Omental fat pad (tissue), 4 donors: ENCODE results near the gene PSMA5. TPM values are rescaled to one million over a fixed set of nuclear protein-coding genes. Genes with fewer than 3 reads are reported as not detected.
A peak's percentile ranks its signal among the peaks of the same experiment; 100 is the strongest.

Experiments
- ATAC-seq: fragments of 150-250 bp; one replicate; pipeline ENCODE4 v1.9.1; 2016; ENCODE audit warnings: mild to moderate bottlenecking, moderate library complexity; ENCODE audit not compliant: low FRiP score
- DNase-seq: peaks from one replicate; pipeline ENCODE4 v3.0.0-alpha.2; 2019; ENCODE audit warnings: low spot score
- total RNA-seq, 4 donors: library from RNA; depleted of rRNA; stranded (reverse); fragments of >200 nt; gene quantifications; one replicate each; pipeline ENCODE4 v1.1.0, GENCODE V29; 2016
- TF ChIP-seq, protein P1 (sequence below), 3 donors: fragments of 450-650 bp; IDR thresholded peaks; one replicate each; pipeline ENCODE4 v1.5.1; 2016 to 2017; ENCODE audit warnings: antibody characterized with exemption in 3 of 3, mild to moderate bottlenecking in 3 of 3, moderate library complexity in 2 of 3

Gene PSMA5
- total RNA-seq, 4 donors from 2014 or later = 21.0 to 36.9 (median 29.7) TPM

DNA sequence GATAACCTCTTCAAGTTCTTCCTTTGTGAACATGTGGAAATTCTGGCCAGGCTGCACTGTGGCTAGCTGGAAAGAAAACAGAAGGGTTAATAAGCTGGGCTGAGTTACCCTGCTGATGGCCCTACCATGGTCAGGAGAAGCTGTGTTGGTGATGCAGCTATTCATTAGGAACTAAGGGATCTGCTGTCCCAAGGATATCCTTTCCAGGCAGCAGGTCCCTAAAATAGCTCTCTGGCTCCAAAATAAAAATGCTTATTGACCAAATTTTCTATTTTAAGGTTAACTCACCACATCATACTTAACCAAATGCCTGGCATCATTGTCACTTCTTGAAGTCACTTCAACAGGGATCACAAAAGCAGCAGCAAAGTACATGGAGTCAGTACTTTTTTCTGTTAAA, 24.2 kb downstream of the PSMA5 start:
- no peak for ATAC-seq
- DNase-seq = no peak
- TF ChIP-seq, protein P1, sequence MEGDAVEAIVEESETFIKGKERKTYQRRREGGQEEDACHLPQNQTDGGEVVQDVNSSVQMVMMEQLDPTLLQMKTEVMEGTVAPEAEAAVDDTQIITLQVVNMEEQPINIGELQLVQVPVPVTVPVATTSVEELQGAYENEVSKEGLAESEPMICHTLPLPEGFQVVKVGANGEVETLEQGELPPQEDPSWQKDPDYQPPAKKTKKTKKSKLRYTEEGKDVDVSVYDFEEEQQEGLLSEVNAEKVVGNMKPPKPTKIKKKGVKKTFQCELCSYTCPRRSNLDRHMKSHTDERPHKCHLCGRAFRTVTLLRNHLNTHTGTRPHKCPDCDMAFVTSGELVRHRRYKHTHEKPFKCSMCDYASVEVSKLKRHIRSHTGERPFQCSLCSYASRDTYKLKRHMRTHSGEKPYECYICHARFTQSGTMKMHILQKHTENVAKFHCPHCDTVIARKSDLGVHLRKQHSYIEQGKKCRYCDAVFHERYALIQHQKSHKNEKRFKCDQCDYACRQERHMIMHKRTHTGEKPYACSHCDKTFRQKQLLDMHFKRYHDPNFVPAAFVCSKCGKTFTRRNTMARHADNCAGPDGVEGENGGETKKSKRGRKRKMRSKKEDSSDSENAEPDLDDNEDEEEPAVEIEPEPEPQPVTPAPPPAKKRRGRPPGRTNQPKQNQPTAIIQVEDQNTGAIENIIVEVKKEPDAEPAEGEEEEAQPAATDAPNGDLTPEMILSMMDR (IDR thresholded peaks at IDR 0.05) = no peak

DNA sequence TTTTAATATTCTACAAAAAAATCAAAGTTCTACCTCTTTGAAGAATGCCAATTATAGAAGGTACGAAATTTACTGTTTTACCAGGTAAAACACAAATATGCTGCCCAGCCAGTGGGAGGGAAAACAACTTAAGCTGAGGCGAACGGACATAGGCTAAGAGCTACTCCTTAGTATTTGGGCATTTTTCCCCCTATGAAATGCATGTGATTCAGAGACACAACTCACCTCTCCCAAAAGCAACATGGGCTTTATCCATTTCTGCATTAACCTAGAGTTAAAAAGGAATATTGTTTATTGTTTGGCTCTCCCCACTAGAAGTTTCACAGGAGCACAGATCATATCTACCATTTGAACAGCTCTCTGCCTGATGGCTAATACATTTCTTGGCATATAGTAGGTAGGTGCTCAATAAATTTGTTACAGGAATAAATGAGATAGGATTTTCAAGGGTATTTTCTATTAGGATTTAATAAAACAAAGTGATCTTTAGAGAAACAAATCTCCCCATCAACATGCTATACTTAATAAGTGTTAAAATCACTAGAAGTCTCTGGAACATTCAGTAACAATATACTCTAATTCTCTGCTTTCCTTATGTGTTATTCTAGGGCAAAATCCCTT, 26.1 kb downstream of the PSMA5 start:
- DNase-seq = no peak
- ATAC-seq = no peak
- TF ChIP-seq, protein P1 (IDR thresholded peaks at IDR 0.05) = no peak

- ATAC-seq = no peak
- TF ChIP-seq, protein P1 (IDR thresholded peaks at IDR 0.05) = peak in 1 of 3 donors; percentile 42
Measured at GRCh38 chr1:109399326-109399957, 26.8 kb downstream of the PSMA5 start.

DNA sequence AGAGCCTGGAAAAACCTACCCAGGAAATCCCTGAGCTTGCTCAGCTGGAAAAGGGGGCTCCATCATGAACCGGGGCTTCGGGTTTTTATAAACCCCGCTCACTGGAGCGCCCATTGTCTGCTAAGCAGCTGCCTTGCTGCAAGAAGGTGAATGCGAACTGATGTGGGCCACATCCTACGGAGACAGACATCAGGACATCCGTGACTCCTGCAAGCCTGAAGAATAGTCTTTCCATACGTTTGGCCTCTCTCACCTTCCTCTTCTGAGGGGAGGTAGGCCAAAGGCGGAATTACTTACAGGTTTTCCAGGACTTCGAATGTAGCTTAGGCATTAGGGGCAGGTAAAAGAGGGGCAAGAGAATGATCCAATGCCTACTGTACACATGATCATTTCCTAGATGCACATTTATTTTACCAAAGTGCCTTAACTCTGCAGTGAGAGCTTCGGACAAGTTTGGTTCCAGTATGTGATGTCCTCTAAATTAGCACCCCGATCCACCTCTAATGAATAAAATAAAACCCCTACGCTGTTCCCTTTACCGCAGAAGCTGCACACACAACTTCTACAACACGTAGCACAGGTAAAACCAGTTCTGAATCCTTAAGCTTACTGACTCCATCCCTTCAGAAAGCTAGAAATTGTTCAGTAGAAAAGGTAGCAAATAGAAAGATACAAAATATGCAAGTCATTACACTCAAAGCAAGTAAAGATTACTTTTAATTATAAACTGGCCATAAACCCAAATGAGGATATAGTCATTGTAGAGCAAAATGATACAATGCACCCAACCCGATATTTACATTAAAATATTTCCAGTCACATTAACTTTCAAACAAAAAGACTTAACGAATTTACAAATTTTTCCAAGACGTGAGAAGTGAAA, 27.7 kb downstream of the PSMA5 start:
- ATAC-seq (no peak), DNase-seq (no peak)
- TF ChIP-seq, protein P1 (IDR thresholded peaks at IDR 0.05) = no peak

More at GRCh38 chr1:109399326-109399957, 26.8 kb downstream of the PSMA5 start:
- no peak for DNase-seq

DNA sequence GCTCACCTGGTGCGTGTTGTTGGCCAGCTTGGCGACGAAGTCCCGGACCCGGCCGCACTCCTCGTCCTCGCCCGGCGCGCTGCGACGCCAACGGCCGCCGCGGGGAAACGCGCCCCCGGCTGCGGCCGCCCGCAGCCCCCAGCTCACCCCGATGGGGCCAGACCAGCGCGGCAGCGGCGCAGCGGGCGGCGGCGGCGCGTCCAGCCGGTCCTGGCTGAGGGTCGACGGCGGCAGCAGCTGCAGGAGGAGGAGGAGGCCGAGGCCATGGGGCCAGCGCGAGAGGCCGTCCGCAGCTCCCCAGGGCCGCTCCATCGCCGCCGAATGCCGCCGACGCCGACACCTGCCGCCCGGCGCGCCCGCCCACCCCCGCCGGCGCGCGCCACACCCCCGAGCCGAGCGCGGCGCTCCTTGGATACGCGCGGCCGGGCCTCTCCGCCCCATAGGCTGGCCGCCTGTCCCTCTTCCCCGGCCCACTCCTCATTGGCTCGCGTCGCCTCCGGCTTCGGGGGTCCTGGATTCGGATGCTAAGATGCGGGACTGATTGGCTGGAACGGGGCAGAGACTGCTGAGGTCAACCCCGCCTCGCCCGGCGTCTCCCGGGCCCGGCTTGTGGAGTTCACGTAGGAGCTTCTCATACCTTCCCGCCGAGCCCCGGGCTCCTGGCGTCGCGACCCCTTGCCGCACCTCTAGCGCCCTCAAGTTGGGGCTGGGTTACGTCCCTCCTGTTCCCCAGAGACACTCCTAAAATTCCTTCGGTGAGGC, 28.5 kb downstream of the PSMA5 start, which contains the start of gene SORT1:
Gene SORT1 (minus strand): TSS at position 338 of the 762 bp plus-strand sequence. CDS start 26 bp downstream, at position 312.
- TF ChIP-seq, protein P1 (IDR thresholded peaks at IDR 0.05) = no peak
- peak; percentile 97 for ATAC-seq
- DNase-seq = no peak

- TF ChIP-seq, protein P1 (IDR thresholded peaks at IDR 0.05) = no peak
- DNase-seq = no peak
- peak; percentile 19 for ATAC-seq
Measured at GRCh38 chr1:109396871-109397580, 29.2 kb downstream of the PSMA5 start.
